WERI-Rb-1 (cell line): Measurements from ENCODE around the gene SLC5A1.

ENCODE experiments used
- DNase-seq: peaks from one replicate; pipeline ENCODE4 v3.0.0-alpha.2; 2020
- H3K27ac ChIP-seq: fragments of 250-450 bp; sonication (Bioruptor Pico); 2 replicates; pipeline ENCODE4 v1.5.1; 2020; ENCODE audit warnings: mild to moderate bottlenecking, moderate library complexity
- H3K27me3 ChIP-seq: fragments of 250-450 bp; sonication (Bioruptor Pico); 2 replicates; pipeline ENCODE4 v1.5.1; 2021; ENCODE audit warnings: mild to moderate bottlenecking, low read depth, moderate library complexity; ENCODE audit not compliant: insufficient read depth, severe bottlenecking
- H3K36me3 ChIP-seq: fragments of 250-450 bp; sonication (Bioruptor Pico); 2 replicates; pipeline ENCODE4 v1.5.1; 2020; ENCODE audit warnings: mild to moderate bottlenecking, moderate library complexity
- H3K4me3 ChIP-seq: 2 replicates; pipeline ENCODE4 v1.5.1; 2011; ENCODE audit warnings: low read depth, mild to moderate bottlenecking, control low read depth, low read length
- H3K9me3 ChIP-seq: fragments of 250-450 bp; sonication (Bioruptor Pico); 2 replicates; pipeline ENCODE4 v1.5.1; 2021; ENCODE audit warnings: mild to moderate bottlenecking, moderate library complexity; ENCODE audit not compliant: severe bottlenecking
- TF ChIP-seq, protein P1 (sequence below): IDR thresholded peaks from 2 replicates; pipeline ENCODE4 v1.5.1; 2011; ENCODE audit warnings: low read depth, mild to moderate bottlenecking, control low read depth, inconsistent platforms, low read length

Gene SLC5A1

DNA sequence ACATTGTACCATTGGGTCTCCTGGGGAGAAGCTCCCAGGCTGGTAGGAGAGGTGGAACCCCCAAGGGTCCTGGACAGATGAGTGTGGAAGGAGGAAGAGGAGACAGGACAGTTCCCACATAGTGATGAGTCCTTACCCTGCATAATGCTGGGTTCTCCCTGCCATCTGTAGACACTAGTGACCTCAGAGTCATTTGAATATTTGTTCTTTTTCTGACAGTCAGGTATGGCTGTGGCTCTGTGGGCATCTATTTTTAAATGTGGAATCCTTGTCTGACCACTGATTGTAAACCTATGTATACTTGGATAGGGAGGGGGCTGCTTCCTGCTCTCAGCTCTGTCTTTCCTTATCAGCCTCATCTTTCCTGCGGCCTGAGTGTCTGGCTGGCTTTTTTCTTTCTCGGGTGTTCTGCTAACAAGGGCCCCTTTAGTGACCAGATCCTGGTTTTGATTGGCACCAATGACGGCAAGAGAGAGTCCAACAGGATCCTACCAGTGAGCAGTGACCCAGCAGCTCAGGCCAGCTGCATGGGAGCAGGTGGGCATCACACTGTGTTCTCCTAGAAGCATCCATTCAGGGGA, 2.6 kb upstream of the SLC5A1 start:
- peaks cover 55% of the 10 kb centered on the region for H3K27me3 ChIP-seq
- H3K9me3 ChIP-seq = no peaks in the 10 kb centered on the region
- H3K4me3 ChIP-seq = no peak overlapping the region
- no peaks in the 10 kb centered on the region for H3K36me3 ChIP-seq
- DNase-seq = no peak
- TF ChIP-seq, protein P1, sequence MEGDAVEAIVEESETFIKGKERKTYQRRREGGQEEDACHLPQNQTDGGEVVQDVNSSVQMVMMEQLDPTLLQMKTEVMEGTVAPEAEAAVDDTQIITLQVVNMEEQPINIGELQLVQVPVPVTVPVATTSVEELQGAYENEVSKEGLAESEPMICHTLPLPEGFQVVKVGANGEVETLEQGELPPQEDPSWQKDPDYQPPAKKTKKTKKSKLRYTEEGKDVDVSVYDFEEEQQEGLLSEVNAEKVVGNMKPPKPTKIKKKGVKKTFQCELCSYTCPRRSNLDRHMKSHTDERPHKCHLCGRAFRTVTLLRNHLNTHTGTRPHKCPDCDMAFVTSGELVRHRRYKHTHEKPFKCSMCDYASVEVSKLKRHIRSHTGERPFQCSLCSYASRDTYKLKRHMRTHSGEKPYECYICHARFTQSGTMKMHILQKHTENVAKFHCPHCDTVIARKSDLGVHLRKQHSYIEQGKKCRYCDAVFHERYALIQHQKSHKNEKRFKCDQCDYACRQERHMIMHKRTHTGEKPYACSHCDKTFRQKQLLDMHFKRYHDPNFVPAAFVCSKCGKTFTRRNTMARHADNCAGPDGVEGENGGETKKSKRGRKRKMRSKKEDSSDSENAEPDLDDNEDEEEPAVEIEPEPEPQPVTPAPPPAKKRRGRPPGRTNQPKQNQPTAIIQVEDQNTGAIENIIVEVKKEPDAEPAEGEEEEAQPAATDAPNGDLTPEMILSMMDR = no peak
- H3K27ac ChIP-seq = no peak overlapping the region

DNA sequence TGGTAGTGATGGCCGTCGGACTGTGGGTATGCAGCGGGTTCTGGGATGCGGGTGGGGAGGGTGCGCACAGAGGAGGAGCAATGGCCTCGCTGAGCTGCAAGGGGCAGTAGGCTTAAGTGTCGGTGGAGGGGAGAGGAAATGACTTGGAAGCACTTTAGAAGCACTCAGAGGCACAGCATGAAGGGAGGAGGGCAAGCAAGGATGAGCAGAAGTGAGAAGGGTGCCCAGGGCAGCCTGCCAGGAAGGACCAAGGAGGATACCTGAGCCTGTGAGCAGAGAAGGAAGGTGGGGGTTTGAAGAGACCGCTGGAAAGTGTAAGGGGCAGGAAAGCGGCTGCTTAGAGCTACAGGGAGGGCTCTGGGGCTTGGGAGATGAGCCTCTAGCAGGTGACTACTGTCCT, 330 bp downstream of the SLC5A1 start:
- H3K27ac ChIP-seq = no peak overlapping the region
- peaks cover 61% of the 10 kb centered on the region for H3K27me3 ChIP-seq
- no peak for DNase-seq
- TF ChIP-seq, protein P1 = no peak
- H3K36me3 ChIP-seq = no peaks in the 10 kb centered on the region
- no peaks in the 10 kb centered on the region for H3K9me3 ChIP-seq
- no peak overlapping the region for H3K4me3 ChIP-seq

DNA sequence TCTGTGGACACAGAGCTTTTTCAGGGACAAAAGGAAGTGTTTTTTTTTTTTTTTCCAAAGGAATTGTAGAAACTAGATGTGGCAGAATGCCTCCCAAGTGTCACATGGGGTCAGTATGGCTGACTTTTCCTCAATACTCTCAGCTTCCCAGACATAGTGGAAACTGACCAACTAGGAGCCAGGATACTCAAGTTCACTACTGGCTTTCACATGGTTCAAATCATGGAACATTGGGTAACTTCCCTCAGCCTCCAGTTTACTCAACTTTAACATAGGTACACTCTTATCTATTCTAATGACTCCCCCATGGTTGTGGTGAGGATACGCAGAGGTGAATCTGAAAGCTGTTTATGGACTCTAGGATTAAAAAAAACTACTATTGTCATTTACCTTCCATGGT, 1.4 kb downstream of the SLC5A1 start:
- TF ChIP-seq, protein P1 = no peak
- no peak for DNase-seq
- Histone ChIP-seq H3K27ac (no peak overlapping the region), H3K4me3 (no peak overlapping the region), H3K9me3 (no peaks in the 10 kb centered on the region), H3K27me3 (peaks cover 54% of the 10 kb centered on the region), H3K36me3 (no peaks in the 10 kb centered on the region)

DNA sequence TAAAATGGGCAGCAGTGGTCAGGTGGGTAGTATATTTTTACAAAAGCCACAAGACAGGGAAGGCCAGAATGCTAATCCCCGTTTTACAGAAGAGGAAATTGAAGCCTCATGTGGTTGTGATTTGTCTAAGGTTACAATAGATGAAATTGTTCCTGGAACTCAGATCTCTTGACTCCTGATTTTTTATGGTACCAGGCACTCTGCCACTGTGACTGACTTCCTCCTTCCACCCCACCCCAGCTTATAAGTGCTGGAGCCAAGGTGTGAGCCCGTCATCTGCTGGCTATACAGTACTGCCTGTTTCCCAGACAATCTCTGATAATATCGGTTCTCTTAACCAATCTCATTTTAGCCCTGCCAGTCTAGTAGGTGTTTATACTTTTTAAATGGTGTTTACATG, 1.9 kb downstream of the SLC5A1 start:
- no peaks in the 10 kb centered on the region for H3K9me3 ChIP-seq
- H3K27ac ChIP-seq = no peak overlapping the region
- TF ChIP-seq, protein P1 = no peak
- no peak overlapping the region for H3K4me3 ChIP-seq
- H3K27me3 ChIP-seq = peaks cover 57% of the 10 kb centered on the region
- no peaks in the 10 kb centered on the region for H3K36me3 ChIP-seq
- no peak for DNase-seq

DNA sequence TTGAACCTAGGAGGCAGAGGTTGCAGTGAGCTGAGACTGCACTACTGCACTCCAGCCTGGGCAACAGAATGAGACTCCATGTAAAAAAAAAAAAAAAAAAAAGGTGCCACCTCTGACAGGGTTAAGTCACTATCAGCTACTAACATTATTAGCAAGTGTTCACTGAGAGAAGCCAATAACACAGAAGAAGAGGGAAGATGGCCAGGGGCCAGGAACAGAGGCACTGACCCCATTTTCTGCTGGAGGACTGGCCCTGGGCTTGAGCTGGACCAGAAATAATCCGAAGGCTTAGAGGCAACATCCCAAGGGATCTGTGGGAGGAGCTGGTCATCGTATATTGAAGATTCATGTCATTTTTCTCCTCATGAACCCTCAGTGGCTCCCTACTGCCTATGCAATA, 5.0 kb downstream of the SLC5A1 start:
- Histone ChIP-seq H3K36me3 (no peaks in the 10 kb centered on the region), H3K9me3 (no peaks in the 10 kb centered on the region), H3K27ac (no peak overlapping the region), H3K4me3 (no peak overlapping the region), H3K27me3 (peaks cover 49% of the 10 kb centered on the region)
- no peak for DNase-seq
- TF ChIP-seq, protein P1 = no peak
